ENCODE measurements around the gene ASXL1. TPM values are rescaled to one million over a fixed set of nuclear protein-coding genes. Genes with fewer than 3 reads are reported as not detected.

The ASXL1 gene
- total RNA-seq, 1 donor from 2014 or later: 79.1 TPM

DNA sequence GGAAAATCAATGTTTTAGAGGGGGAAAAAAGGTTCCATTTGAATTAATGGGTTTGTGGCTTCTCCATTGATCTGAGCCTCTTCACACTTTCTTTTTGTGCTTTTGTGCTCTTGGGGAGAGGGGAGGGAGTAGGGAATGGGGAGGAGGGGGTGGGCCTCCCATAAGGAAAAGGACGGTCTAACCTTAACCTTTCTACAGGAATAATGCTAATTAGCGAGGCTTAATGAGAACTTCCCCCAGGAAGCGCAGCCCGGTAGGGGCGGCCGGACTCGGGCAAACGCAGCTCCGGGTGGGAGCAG is 124.0 kb downstream of the ASXL1 start:
- H3K36me3 ChIP-seq: no peaks in the 10 kb centered on the region
- no peaks in the 10 kb centered on the region for H3K9me3 ChIP-seq
- H3K27ac ChIP-seq: peak overlapping the region; percentile 68
- ATAC-seq (no peak), DNase-seq (no peak)
- no peaks in the 10 kb centered on the region for H3K27me3 ChIP-seq
- TF ChIP-seq CTCF (IDR thresholded peaks at IDR 0.05): no peak
- intact Hi-C loops (cut with DNase I): no loop called here
- peak overlapping the region; percentile 70 for H3K4me3 ChIP-seq
- H3K4me1 ChIP-seq: peaks cover 35% of the 10 kb centered on the region

DNA sequence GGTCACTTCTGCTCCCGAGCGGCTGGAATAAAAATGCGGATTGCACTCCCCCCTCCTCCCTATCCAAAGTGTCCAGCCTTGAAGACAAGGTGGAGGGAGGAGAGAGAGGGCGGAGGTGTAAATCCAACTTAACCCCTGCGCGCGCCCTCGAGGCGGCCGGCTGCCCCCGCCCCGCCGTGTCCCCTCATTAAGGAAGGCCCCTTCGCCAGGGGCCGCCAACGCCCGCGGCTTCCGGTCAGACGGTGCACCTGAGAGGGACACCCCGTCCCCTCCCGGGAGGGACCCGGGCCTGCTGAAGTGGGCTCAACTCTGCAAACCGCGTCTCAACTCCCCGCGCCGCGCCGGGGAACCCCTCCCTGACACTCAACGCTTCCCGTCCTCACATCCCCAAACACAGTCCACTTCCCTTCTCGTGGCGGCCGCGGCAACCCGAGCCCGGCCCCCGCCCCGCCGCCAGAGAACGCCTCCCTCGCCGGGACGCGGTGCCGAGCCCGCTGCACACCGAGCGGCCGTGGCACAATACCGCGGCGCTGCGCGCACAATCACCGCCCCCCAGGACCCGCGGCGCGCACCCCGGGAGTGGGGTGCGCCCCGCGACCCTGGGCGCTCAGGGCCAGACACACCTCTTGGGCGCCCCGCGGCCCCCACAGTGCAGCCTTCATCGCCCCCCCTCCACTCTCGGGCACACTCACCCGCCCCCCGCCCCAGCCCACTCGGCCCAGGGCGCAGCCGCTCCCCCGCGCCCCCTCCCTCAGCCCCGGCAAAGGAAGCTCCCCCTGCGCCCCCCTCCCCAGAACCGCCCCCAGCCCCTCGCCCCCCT is 124.5 kb downstream of the ASXL1 start:
- H3K36me3 ChIP-seq: no peaks in the 10 kb centered on the region
- no peak for TF ChIP-seq CTCF (IDR thresholded peaks at IDR 0.05)
- H3K27me3 ChIP-seq: no peaks in the 10 kb centered on the region
- no peaks in the 10 kb centered on the region for H3K9me3 ChIP-seq
- H3K27ac ChIP-seq: peak overlapping the region; percentile 68
- intact Hi-C loops (cut with DNase I): no loop called here
- peak overlapping the region; percentile 70 for H3K4me3 ChIP-seq
- DNase-seq (peak; percentile 80), ATAC-seq (peak; percentile 57)
- peaks cover 32% of the 10 kb centered on the region for H3K4me1 ChIP-seq

DNA sequence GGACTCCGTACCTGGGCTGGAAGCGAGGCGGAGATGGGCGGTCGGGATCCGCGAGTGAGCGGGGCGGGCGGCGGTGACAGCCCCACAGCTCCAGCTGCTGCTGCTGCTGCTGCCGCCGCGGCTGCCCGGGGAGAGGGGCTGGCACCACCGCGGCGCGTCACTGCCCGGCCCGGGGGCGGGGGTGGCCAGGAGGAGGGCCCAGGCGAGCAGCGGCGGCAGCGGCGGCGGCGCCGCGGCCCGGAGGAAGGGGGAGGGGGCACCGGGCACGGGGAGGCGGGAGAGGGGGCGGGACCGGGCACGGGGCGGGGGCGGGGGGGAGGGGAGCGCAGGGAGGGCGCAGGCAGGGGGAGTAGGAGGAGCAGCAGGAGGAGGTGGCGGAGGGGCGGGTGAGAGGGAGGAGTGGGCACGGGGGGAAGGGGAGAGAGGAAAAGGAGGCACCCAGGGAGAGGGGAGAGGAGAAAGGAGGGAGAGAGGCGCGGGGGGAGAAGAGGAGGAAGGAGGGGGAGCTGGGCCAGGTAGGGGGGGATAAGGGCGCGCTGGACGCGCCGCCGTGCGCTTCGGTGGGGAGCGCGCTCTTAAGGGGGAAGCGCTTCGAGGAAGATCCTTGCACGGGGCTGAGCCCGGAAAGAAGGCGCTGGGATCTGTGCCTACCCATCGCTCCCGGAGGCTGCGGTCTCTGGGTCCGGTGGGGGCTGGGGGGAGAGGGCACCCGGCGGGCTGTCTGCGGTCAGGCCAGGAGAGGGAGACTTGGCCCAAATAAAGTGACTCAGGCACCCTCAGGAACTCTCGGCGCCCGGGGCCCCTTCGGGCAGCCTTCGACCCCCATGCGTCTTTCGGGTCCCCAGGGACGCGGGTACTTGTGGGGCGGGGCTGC is 125.5 kb downstream of the ASXL1 start:
- Histone ChIP-seq H3K36me3 (no peaks in the 10 kb centered on the region), H3K9me3 (no peaks in the 10 kb centered on the region), H3K4me3 (peak overlapping the region; percentile 70), H3K4me1 (peaks cover 32% of the 10 kb centered on the region), H3K27me3 (no peaks in the 10 kb centered on the region), H3K27ac (peak overlapping the region; percentile 63)
- ATAC-seq (peak; percentile 80), DNase-seq (peak; percentile 89)
- peak; percentile 15 for TF ChIP-seq CTCF (IDR thresholded peaks at IDR 0.05)
- intact Hi-C loops (cut with DNase I): no loop called here

- Histone ChIP-seq H3K36me3 (no peaks in the 10 kb centered on the region), H3K27me3 (no peaks in the 10 kb centered on the region), H3K4me3 (peak overlapping the region; percentile 67), H3K9me3 (no peaks in the 10 kb centered on the region), H3K27ac (peak overlapping the region; percentile 63), H3K4me1 (peaks cover 32% of the 10 kb centered on the region)
- TF ChIP-seq CTCF (IDR thresholded peaks at IDR 0.05): no peak
- DNase-seq: no peak
- intact Hi-C loops (cut with DNase I): no loop called here
- peak; percentile 7 for ATAC-seq
These were observed 126.3 kb downstream of the ASXL1 start for GRCh38 chr20:32484225-32484957.

- peak; percentile 86 for TF ChIP-seq CTCF (IDR thresholded peaks at IDR 0.05)
- ATAC-seq (peak; percentile 59), DNase-seq (peak; percentile 80)
- no peaks in the 10 kb centered on the region for H3K36me3 ChIP-seq
- H3K27ac ChIP-seq: peak overlapping the region; percentile 7
- no peaks in the 10 kb centered on the region for H3K9me3 ChIP-seq
- H3K27me3 ChIP-seq: no peaks in the 10 kb centered on the region
- H3K4me3 ChIP-seq: peak overlapping the region; percentile 67
- H3K4me1 ChIP-seq: peaks cover 32% of the 10 kb centered on the region
- intact Hi-C loops (cut with DNase I): no loop called here
These were observed 127.0 kb downstream of the ASXL1 start for GRCh38 chr20:32484958-32485769.

All from upper lobe of right lung (tissue), 1 donor.